HG03097 (cell line): ENCODE measurements around the gene CYP2S1.
"Not testable (repeated sequence)": the region's sequence is repeated elsewhere in the genome, so short reads cannot be mapped to it uniquely, and the experiment has no call there.

Experiments
- ATAC-seq: cut with Tn5 transposase; IDR thresholded peaks from one replicate; pipeline ENCODE4 v1.9.1; 2021; ENCODE audit not compliant: unreplicated experiment, low FRiP score

The CYP2S1 gene, protein sequence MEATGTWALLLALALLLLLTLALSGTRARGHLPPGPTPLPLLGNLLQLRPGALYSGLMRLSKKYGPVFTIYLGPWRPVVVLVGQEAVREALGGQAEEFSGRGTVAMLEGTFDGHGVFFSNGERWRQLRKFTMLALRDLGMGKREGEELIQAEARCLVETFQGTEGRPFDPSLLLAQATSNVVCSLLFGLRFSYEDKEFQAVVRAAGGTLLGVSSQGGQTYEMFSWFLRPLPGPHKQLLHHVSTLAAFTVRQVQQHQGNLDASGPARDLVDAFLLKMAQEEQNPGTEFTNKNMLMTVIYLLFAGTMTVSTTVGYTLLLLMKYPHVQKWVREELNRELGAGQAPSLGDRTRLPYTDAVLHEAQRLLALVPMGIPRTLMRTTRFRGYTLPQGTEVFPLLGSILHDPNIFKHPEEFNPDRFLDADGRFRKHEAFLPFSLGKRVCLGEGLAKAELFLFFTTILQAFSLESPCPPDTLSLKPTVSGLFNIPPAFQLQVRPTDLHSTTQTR

DNA sequence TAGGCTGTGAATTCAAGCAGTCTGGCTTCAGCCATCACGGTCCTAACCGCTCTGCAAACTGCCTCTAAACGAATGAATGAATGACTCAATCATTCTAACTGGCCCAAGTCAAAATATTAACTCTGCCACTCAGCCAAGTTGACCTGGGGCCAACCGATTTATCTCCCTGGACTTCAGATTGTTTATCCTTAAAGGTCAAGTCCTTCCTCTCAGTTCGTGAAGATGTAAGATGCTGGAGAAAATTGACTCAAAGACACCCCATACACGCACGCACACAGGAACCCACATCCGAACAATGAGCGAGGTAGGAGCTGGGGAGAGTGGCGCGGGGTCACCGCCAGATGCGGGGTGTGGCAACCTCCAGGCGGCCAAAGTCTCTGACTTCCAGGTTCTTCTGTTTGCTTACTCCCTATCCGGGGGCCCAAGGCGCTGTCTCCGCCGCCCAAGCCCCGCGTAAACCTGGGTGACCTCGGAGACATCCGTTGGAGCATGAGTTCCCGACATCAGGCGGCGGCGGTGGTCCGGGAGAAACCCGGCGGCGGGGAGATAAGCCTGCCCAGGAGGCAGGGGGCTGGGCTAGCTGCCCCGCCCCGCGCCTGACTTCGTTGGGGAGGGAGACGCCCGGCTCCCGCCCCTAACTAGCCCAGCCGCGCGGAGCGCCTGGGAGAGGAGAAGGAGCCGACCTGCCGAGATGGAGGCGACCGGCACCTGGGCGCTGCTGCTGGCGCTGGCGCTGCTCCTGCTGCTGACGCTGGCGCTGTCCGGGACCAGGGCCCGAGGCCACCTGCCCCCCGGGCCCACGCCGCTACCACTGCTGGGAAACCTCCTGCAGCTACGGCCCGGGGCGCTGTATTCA is at the start of gene CYP2S1:
Gene CYP2S1 (plus strand): TSS at position 646 of the 856 bp plus-strand sequence. CDS start 46 bp downstream, at position 692.
- no peak for ATAC-seq

DNA sequence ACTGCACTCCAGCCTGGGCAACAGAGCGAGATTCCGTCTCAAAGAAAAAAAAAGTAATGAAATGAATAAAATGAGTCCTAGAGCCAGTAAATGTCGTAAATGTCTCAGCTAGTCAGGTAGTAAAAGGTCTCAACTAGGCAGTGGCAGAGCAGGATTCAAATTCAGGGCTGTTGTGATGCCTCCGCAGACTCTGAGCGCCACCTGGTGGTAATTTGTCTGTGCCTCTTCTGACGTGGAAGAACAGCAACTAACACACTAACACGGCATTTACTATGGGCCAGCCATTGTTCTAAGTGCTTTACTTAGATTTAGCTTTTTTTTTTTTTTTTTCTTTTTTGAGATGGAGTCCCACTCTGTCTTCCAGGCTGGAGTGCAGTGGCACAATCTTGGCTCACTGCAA is 48.6 kb upstream of the CYP2S1 start:
- ATAC-seq: no peak

DNA sequence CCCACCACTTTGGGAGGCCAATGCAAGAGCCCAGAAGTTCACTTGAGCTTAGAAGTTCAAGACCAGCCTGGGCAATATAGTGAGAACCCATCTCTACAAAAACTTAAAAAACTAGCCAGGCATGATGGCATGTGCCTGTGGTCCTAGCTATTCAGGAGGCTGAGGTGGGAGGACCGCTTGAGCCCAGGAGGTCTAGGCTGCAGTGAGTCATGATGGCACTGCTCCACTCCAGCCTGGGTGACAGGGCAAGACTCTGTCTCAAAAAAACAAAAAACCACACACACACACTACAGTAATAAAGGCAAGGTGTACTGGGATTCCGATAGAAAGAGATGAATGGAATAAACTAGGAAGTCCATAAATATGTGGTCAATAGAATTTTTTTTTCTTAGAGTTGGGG is 43.2 kb upstream of the CYP2S1 start:
- no peak for ATAC-seq

DNA sequence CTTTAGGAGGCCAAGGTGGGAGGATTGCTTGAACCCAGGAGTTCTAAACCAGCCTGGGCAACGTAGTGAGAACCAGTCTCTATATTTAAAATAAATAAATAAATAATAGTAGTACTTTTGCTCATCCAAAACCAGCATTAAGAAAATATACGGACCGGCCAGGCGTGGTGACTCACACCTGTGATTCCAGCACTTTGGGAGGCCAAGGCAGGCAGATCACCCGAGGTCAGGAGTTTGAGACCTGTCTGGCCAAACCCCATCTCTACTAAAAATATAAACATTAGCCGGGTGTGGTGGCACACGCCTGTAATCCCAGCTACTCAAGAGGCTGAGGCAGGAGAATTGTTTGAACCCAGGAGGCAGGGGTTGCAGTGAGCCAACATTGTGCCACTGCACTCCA is 42.0 kb upstream of the CYP2S1 start:
- not testable (repeated sequence) for ATAC-seq

DNA sequence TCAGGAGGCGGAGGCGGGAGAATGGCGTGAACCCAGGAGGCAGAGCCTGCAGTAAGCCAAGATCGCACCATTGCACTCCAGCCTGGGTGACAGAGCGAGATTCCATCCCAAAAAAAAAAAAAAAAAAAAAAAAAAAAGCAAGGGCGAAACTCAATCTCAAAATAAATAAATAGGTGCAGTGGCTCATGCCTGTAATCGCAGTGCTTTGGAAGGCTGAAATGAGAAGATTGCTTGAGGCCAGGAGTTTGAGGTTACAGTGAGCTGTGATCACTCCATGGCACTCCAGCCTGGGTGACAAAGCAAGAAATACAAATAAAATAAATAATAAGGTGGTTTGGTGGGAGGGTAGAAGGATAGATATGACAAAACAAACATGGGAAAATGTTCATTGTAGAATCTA is 39.0 kb upstream of the CYP2S1 start:
- ATAC-seq: no peak

DNA sequence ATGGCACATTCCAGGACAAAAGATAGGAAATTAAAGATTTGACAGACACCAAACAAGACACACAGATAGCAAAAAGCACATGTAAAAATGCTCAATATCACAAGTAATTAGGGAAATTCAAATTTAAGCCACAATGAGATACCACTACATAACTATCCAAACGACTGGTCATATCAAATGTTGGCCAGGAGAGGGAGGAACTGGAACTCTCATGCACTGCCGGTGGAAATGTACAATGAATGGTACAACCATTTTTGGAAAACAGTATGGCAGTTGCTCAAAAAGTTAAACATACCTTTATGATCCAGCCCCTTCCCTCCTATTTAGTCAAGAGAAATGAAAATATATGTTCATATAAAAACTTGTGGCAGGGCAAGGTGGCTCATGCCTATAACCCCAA is 36.8 kb upstream of the CYP2S1 start:
- no peak for ATAC-seq

DNA sequence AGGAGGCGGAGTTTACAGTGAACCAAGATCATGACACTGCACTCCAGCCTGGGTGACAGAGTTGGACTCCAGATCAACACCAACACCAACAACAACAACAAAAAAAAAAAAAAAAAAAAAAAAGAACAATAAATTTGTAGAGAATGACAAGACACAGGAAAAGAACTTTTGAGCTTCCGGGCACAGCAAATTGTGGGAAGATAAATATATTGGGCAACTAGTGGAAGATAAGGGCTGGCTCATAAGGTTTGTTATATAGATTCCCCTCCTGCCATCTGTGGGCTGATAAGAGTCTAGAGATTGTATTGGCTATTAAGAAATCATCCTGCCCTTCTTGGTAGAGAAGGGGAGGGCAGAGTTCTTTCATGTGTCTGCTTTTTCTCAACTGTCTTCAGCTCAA is 33.1 kb upstream of the CYP2S1 start:
- no peak for ATAC-seq

DNA sequence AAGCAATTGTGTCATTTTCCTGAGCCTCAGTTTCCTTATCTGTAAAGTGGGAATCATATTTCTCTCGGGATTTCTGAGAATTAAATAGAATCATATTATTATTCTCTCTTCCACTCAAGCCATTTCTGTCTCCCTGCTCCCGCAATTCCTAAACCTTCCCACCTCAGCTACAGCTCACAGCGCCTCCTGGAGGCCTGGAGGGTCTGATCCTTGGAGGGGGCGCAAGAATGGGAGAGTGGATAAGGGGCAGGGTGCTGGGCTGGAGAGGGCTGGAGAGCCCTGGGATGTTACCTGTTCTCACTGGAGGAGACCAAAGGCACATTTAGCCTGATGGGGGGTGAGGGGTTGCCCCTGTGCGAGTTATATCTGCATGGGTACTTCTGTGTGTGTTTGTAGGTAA is 31.1 kb upstream of the CYP2S1 start:
- ATAC-seq: no peak

DNA sequence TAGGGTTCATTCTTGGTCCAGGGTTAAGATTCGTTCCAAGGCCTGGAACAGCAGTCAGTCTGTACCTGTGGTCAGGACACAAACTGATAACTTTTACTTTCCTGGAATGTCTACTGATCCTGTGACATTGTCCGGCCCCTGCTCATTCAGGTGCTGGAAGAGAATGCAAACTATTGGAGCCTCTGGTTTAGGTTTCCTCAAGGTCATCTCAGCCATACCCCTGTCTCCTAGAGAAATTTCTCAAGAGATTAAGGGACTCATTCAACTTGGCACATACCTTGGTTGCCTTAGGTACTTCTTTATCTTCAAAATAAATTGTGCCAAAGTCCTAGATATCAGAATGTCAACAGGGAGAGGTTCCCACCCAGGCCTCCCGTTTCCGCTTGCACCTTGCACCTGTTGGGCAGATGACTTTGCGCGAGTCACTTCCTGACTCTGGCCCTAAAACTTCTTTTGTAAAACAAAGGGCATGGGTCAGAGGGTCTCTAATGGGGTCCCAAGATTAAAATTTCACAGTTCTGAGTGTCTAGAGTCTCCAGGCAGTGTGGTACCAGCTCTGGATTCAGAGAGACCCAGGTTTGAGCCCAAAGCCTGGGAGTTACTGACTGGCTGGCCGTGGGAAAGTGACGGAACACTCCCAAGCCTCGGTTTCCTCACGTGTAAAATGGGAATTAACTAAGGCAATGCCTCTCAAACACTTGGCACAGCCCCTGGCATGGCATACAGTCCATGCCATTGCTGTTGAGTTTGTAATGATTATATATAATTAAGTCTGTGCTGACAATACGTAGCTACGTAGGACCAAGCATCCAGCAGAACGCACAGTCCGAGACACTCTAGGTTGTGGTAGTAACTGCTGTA is 25.8 kb upstream of the CYP2S1 start:
- ATAC-seq: no peak

DNA sequence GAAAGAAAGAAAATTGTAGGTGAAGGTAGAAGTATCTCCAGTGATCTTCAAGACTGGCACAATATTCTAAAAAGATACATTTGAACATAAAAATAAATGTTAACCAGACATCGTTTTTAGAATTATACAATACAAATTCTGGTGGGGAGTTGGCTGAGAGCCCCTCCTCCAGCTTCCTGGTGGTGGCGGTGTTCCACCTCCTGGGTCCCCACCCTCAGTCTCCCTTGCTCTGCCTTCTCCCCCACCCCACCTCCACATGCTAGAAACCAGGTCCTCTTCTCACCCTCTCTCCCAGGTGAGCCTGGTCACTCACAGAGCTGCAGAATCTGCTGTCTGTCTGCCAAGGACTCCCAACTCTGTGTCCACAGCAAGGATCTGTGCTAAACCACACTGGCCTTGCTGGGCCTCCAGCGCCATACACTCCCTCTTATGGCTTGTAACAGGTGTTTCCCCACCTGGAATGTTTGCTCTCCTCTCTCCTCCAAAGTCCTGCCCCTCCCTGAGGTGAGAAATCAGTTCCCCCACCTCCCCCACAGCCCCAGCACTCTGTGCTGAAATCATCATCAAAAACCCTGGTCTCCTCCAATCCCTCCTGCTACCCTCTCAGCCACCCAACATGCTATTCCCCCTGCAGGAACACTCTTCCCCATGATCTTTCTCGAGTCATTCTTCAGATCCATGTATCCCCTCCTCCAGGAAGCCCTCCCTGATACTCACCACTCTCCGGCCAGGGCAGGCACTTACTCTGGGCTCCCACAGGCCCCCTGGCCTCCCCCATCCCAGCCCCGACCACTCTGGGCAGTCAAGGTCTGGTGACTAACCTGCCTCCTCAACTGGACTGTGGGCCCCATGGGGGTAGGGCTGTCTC is 20.5 kb upstream of the CYP2S1 start:
- no peak for ATAC-seq

DNA sequence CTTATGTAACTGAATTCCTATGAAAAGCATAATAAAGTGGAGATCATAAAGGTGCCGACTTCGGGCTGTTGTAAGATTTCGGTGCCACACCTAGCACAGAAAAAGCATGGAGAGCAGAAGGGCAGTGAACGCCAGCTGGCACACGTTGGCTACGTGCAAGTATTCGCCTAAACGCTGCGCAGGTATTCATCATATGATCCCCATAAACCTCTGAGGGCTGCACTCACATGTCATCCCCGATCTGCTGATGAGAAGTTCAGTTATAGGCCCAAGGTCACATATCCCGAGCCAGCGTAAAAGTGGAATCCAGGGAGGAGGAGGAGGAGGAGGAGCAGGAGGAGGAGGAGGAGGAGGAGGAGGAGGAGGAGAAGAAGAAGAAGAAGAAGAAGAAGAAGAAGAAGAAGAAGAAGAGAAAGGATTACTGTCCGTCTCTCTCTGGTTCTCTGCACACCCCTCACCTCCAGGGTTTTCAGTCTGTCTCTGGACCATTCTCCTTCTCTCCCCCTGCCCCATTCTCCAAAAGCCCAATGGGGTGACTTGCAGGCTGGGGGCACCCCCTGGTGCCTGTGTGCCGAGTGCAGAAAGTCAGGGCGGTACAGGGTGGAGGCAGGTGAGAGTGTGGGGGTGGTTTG is 18.6 kb upstream of the CYP2S1 start:
- no peak for ATAC-seq

DNA sequence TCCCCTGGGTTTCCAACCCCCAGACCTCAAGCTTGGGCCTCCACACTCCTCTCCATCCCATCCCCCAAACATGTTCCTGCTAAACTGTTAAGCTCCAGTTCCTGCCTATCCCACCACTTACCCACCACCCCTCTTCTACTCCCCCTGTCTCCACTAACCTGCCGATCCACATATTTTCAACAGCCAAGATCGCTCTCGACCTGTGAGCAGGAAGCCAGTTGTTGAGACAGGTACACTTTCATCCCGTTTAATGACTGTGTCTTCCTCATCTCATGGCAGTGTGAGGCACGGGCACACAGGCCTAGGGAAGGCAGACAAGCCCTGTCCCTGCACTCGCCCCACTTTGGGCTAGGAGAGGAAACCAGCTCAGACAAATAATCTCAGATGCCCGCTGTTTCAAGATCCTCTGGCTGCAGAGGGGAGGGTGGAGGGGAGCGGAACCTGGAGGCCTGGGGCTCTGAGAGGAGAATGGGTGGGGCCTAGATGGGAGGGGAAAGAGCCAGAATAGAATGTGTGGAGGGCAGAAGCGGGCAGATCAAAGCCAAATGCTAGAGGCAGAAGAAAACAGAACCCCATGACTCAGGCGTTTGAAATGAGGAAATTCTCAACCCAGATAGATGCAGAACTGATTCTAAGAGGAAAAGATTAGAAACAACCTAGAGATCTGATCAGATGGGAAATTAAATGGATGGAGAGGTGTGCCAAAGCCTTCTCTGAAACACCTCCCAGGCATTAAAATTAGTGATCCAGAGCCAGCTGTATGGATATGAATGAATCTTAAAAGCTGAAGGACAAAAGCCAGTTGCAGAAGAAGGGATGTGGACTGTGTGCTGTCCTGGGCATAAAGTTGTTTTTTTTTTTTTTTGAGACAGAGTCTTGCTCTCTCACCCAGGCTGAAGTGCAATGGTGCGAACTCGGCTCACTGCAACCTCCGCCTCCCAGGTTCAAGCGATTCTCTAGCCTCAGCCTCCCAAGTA is 16.9 kb upstream of the CYP2S1 start:
- ATAC-seq: no peak

DNA sequence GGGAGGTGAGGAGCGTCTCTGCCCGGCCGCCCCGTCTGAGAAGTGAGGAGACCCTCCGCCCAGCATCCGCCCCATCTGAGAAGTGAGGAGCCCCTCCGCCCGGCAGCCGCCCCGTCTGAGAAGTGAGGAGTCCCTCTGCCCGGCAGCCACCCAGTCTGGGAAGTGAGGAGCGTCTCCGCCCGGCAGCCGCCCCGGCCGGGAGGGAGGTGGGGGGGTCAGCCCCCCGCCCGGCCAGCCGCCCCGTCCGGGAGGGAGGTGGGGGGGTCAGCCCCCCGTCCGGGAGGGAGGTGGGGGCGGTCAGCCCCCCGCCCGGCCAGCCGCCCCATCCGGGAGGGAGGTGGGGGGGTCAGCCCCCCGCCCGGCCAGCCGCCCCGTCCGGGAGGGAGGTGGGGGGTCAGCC is 12.8 kb upstream of the CYP2S1 start:
- ATAC-seq: not testable (repeated sequence)

DNA sequence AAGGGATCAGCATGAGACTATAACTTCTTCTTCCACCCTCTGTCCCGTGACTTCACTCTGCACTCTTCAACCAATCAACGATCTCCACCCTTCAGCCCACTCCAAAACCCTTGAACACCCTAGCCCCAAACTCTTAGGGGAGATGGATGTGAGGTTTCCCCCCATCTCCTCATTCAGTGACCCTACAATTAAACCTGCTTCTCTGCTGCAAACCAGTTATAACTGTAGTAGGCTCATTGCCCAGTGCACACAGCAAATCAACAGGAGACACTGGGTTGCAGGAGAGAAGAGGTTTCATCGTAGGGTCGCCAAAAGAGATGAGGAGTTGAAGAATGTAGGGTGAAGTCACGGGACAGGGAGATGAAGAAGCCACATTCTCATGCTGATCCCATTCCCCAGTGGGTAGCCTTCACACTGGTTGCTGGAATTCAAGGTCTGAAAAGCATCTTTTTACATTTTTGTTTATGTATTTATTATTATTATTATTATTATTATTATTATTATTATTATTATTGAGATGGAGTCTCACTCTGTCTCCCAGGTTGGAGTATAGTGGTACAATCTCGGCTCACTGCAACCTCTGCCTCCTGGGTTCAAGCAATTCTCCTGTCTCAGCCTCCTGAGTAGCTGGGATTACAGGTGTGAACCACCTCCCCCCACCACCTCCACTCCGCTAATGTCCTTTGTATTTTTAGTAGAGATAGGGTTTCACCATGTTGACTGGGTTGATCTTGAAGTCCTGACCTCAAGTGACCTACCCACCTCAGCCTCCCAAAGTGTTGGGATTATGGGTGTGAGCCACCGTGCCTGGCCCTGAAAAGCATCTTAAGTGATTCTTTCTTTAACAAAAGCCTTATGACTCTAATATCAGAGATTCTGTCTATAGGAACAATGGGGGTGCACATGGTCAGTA is 5.8 kb upstream of the CYP2S1 start:
- no peak for ATAC-seq

DNA sequence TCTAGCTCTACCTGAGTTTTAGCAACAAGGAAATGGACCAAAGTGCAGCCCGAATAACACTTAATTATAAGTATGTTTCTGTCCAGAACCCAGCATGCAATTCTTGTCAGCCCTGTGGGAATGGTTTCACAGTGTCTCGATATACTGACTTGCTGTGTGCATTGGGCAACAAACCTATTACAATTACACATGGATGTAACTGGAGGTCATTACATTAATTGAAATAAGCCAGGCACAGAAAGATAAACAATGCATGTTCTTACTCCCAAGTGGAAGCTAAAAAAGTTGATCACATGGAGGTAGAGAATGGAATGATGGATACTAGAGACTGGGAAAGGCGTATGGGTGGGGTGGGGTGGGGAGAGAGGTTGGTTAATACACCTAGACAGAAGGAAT is 5.1 kb upstream of the CYP2S1 start:
- no peak for ATAC-seq

DNA sequence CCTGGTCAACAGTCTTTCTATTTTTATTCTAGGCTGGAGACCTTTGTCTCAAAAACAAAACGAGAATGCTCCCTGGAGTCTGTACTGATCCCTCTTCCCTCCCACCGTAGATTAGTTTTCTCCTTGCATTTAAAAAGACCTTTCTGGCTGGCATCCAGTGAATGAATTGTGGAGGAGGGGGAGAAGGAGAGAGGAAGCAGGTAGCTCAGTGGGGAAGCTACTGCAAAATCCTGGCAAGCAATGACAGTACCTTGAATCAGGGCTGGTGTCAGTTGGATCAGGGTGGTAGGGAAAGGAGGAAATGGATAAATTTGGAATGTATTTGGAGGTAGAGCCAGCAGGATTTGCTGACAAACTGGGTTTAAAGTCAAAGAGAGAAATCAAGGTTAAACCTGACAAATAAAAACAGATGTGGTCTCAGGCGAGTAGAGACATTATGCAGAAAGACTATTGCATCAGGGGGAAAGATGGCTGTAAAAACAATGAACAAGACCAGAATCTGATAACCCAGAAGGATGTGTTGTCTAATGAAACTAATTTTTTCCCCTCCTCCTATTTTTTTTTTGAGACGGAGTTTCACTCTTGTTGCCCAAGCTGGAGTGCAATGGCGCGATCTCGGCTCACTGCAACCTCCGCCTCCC is 3.5 kb upstream of the CYP2S1 start:
- ATAC-seq: no peak
